Gastrocnemius medialis (tissue), 4 donors: ENCODE measurements around the gene ADORA1. TPM values are rescaled to one million over a fixed set of nuclear protein-coding genes. Genes with fewer than 3 reads are reported as not detected.

Experiments used
- ATAC-seq, 2 donors: fragments of 150-250 bp; one replicate each; pipeline ENCODE4 v1.9.1; 2016
- DNase-seq, 2 donors: peaks; one replicate each; pipeline ENCODE4 v3.0.0-alpha.2; 2019
- H3K27ac ChIP-seq, 4 donors: fragments of 200-600 bp; sonication (generic); 1 replicate in 1 of 4; 2 replicates in 3 of 4; pipeline ENCODE4 v1.5.1; 2016 to 2018; ENCODE audit warnings: mild to moderate bottlenecking in 2 of 4, moderate library complexity in 1 of 4
- H3K27me3 ChIP-seq, 3 donors: fragments of 200-600 bp; sonication (generic) in 2 of 3; 1 replicate in 1 of 3; 2 replicates in 2 of 3; pipeline versions ENCODE4 v1.5.1 to v1.6.0; 2016 to 2019; ENCODE audit warnings: mild to moderate bottlenecking in 1 of 3, moderate library complexity in 1 of 3
- H3K36me3 ChIP-seq, 2 donors: fragments of 200-600 bp; sonication (generic) in 1 of 2; one replicate each; pipeline ENCODE4 v1.5.1; 2017 to 2018
- H3K4me1 ChIP-seq, 2 donors: fragments of 200-600 bp; sonication (generic) in 1 of 2; one replicate each; pipeline ENCODE4 v1.5.1; 2016 to 2017; ENCODE audit warnings: mild to moderate bottlenecking in 2 of 2
- H3K4me3 ChIP-seq, 4 donors: fragments of 200-600 bp; sonication (generic) in 3 of 4; 1 replicate in 1 of 4; 2 replicates in 3 of 4; pipeline ENCODE4 v1.5.1; 2016 to 2019; ENCODE audit warnings: mild to moderate bottlenecking in 2 of 4
- H3K9me3 ChIP-seq, 3 donors: fragments of 200-600 bp; sonication (generic) in 2 of 3; 1 replicate in 1 of 3; 2 replicates in 2 of 3; pipeline ENCODE4 v1.5.1; 2016 to 2019
- POLR2A ChIP-seq, 2 donors: fragments of 450-650 bp; IDR thresholded peaks; one replicate each; pipeline ENCODE4 v1.6.1; 2017; ENCODE audit warnings: antibody characterized with exemption in 2 of 2, mild to moderate bottlenecking in 2 of 2, moderate library complexity in 2 of 2
- in situ Hi-C, 4 donors: fragments of 200-750 bp; cut with MboI; loops; one replicate each; pipeline versions ENCODE4 v1.15.0 to v1.8.0; 2017; ENCODE audit warnings: low sequenced_read_pairs in 4 of 4
- intact Hi-C: fragments of 100-400 bp; cut with DNase I; formaldehyde crosslinking; loops from one replicate; pipeline ENCODE4 v1.15.1; 2023; ENCODE audit warnings: low total_unique reads
- total RNA-seq, 4 donors: library from RNA; depleted of rRNA; stranded (reverse); fragments of >200 nt; gene quantifications; one replicate each; pipeline versions ENCODE4 v1.1.0 to v1.2.3, GENCODE V29; 2016
- TF ChIP-seq, protein P1 (sequence below), 5 experiments: fragments of 450-650 bp in 3 of 5; fragments of 200-600 bp in 2 of 5; sonication (generic) in 2 of 5; IDR thresholded peaks in 4 of 5; conservative IDR thresholded peaks in 1 of 5; 1 replicate in 4 of 5; 2 replicates in 1 of 5; pipeline ENCODE4 v1.5.1; 2016 to 2019; ENCODE audit warnings: antibody characterized with exemption in 5 of 5, mild to moderate bottlenecking in 3 of 5, moderate library complexity in 3 of 5

Gene ADORA1
- total RNA-seq, 4 donors from 2014 or later = 0.25 to 5.6 (median 1.7) TPM

DNA sequence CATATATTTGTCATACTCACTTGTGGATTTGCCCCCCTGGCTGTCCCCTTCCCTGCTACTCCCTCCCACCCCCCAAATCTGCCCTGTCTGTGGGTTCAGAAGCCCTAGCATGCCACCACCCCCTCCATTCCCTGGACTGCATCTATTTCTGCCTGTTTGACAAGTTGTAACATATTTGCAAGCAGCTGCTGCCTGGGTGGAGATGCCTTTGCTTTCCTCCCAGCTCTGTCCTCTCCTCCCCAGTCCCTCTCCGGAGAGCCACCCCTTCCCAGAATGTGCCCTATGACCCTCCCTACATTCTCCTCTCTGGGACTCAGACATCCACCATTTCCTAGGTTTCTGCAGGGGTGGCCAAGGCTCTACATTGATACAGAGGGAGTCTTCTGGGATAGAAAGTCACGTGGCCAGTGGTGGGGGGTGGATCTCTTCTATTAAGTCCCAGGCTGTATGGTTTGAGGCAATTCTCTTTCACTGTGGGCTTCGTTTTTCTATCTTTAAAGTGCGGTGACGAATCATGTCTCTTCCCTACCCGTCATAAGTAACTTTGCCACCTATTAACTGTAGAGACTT is 35.7 kb upstream of the ADORA1 start:
- TF ChIP-seq, protein P1, sequence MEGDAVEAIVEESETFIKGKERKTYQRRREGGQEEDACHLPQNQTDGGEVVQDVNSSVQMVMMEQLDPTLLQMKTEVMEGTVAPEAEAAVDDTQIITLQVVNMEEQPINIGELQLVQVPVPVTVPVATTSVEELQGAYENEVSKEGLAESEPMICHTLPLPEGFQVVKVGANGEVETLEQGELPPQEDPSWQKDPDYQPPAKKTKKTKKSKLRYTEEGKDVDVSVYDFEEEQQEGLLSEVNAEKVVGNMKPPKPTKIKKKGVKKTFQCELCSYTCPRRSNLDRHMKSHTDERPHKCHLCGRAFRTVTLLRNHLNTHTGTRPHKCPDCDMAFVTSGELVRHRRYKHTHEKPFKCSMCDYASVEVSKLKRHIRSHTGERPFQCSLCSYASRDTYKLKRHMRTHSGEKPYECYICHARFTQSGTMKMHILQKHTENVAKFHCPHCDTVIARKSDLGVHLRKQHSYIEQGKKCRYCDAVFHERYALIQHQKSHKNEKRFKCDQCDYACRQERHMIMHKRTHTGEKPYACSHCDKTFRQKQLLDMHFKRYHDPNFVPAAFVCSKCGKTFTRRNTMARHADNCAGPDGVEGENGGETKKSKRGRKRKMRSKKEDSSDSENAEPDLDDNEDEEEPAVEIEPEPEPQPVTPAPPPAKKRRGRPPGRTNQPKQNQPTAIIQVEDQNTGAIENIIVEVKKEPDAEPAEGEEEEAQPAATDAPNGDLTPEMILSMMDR (IDR thresholded peaks at IDR 0.05 in 4 of 5, conservative IDR thresholded peaks at IDR 0.05 in 1 of 5) = no peak
- no peak for TF ChIP-seq POLR2A (IDR thresholded peaks at IDR 0.05)
- H3K4me1 ChIP-seq = peaks cover 6 to 8% of the 10 kb centered on the region in 2 donors
- no peak overlapping the region for H3K27ac ChIP-seq
- no peak overlapping the region for H3K4me3 ChIP-seq
- intact Hi-C loops (no loop called here), in situ Hi-C loops (no loop called here)
- H3K9me3 ChIP-seq = no peaks in the 10 kb centered on the region
- no peaks in the 10 kb centered on the region for H3K36me3 ChIP-seq
- no peak for DNase-seq
- H3K27me3 ChIP-seq = no peaks in the 10 kb centered on the region
- ATAC-seq = no peak

DNA sequence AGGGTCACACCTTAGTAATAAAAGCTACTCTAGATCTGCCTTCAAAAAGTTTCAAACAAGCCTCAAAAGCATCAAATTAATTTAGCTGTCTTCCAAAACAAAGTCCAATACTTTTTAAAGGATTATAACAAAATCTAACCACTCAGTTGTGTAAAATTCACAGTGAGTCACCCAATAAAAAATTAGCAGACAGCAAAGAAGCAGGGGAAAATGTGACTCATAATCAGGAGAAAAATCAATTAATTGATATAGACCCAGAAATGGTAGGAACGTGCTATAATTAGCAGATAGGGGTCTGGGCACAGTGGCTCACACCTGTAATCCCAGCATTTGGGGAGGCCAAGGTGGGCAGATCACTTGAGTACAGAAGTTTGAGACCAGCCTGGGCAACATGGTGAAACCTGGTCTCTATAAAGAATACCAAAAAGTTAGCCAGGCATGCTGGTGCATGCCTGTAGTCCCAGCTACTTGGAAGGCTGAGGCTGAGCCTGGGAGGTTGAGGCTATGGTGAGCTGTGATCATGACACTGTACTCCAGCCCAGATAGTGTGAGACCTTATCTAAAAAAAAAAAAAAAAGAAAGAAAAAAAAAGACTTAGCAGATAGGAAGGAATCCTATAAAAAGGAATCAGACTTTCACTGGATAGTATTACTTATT is 33.6 kb upstream of the ADORA1 start:
- no peaks in the 10 kb centered on the region for H3K36me3 ChIP-seq
- in situ Hi-C loops = no loop called here
- ATAC-seq (no peak), DNase-seq (no peak)
- no peak overlapping the region for H3K4me3 ChIP-seq
- no peak overlapping the region for H3K27ac ChIP-seq
- H3K9me3 ChIP-seq = no peaks in the 10 kb centered on the region
- TF ChIP-seq POLR2A (IDR thresholded peaks at IDR 0.05) = no peak
- TF ChIP-seq, protein P1 (IDR thresholded peaks at IDR 0.05 in 4 of 5, conservative IDR thresholded peaks at IDR 0.05 in 1 of 5) = no peak
- peaks cover 3 to 7% of the 10 kb centered on the region in 2 donors for H3K4me1 ChIP-seq
- intact Hi-C loops = no loop called here
- no peaks in the 10 kb centered on the region for H3K27me3 ChIP-seq

- Histone ChIP-seq H3K27ac (no peak overlapping the region), H3K4me3 (no peak overlapping the region), H3K36me3 (no peaks in the 10 kb centered on the region), H3K4me1 (peaks cover 10 to 14% of the 10 kb centered on the region in 2 donors), H3K9me3 (no peaks in the 10 kb centered on the region), H3K27me3 (no peaks in the 10 kb centered on the region)
- TF ChIP-seq POLR2A (IDR thresholded peaks at IDR 0.05) = no peak
- TF ChIP-seq, protein P1 (IDR thresholded peaks at IDR 0.05 in 4 of 5, conservative IDR thresholded peaks at IDR 0.05 in 1 of 5) = no peak
- DNase-seq = no peak
- in situ Hi-C loops = no loop called here
- intact Hi-C loops = no loop called here
- no peak for ATAC-seq
Measured at GRCh38 chr1:203095061-203095690, 32.4 kb upstream of the ADORA1 start.

- no peak for TF ChIP-seq POLR2A (IDR thresholded peaks at IDR 0.05)
- TF ChIP-seq, protein P1 (IDR thresholded peaks at IDR 0.05 in 4 of 5, conservative IDR thresholded peaks at IDR 0.05 in 1 of 5) = no peak
- H3K9me3 ChIP-seq = no peaks in the 10 kb centered on the region
- H3K4me3 ChIP-seq = no peak overlapping the region
- peaks cover 10 to 14% of the 10 kb centered on the region in 2 donors for H3K4me1 ChIP-seq
- intact Hi-C loops (no loop called here), in situ Hi-C loops (no loop called here)
- no peaks in the 10 kb centered on the region for H3K27me3 ChIP-seq
- DNase-seq (no peak), ATAC-seq (no peak)
- no peaks in the 10 kb centered on the region for H3K36me3 ChIP-seq
- no peak overlapping the region for H3K27ac ChIP-seq
Measured at GRCh38 chr1:203096566-203096965, 31.0 kb upstream of the ADORA1 start.
